IPS-18c (cell line): ENCODE data around the gene ZNF423.

Experiments used
- H3K4me3 ChIP-seq: 2 replicates; pipeline ENCODE4 v1.7.0; 2013; ENCODE audit warnings: low read depth, mild to moderate bottlenecking, low read length, moderate library complexity; ENCODE audit not compliant: insufficient read depth
- H3K9me3 ChIP-seq: one replicate; pipeline ENCODE4 v1.6.1; 2013; ENCODE audit warnings: mild to moderate bottlenecking, low read length, moderate library complexity; ENCODE audit not compliant: control insufficient read depth, insufficient read depth

ZNF423 gene

GRCh38 chr16:49440156-49441065 is 415.5 kb downstream of the ZNF423 start:
- H3K9me3 ChIP-seq: no peaks in the 10 kb centered on the region
- no peak overlapping the region for H3K4me3 ChIP-seq

- no peaks in the 10 kb centered on the region for H3K9me3 ChIP-seq
- no peak overlapping the region for H3K4me3 ChIP-seq
Measured at GRCh38 chr16:49439676-49440075, 416.2 kb downstream of the ZNF423 start.

- Histone ChIP-seq H3K9me3 (no peaks in the 10 kb centered on the region), H3K4me3 (no peak overlapping the region)
Measured at GRCh38 chr16:49439050-49439449, 416.9 kb downstream of the ZNF423 start.
